Activated CD8-positive, alpha-beta T cell treated with anti-CD3 and anti-CD28 coated beads, Interleukin-2, amount 10 ng/mL, durations not matched to agents 7 days and 5 days (primary cell): ENCODE measurements around the gene XDH. TPM values are rescaled to one million over a fixed set of nuclear protein-coding genes. Genes with fewer than 3 reads are reported as not detected.
A peak's percentile ranks its signal among the peaks of the same experiment; 100 is the strongest.

Experiments
- ATAC-seq: fragments of 150-1000 bp; cut with Tn5 transposase; one replicate; pipeline ENCODE4 v1.10.0; 2021; ENCODE audit warnings: moderate library complexity
- CTCF ChIA-PET: fragments of 350-600 bp; sonication (Branson Sonifier 250); formaldehyde crosslinking; loops from one replicate; lab custom pipeline; 2021; ENCODE audit warnings: antibody characterized with exemption; lab: Charles Lee
- POLR2A ChIA-PET: fragments of 350-600 bp; sonication (Branson Sonifier 250); formaldehyde crosslinking; loops from one replicate; lab custom pipeline; 2021; ENCODE audit warnings: antibody characterized with exemption; lab: Charles Lee
- DNase-seq: peaks from one replicate; pipeline ENCODE4 v3.0.0-alpha.2; 2020
- H3K27ac Mint-ChIP-seq: one replicate; pipeline ENCODE4 v1.8.0; 2021; ENCODE audit warnings: mild to moderate bottlenecking, mixed read lengths
- H3K27me3 Mint-ChIP-seq: one replicate; pipeline ENCODE4 v1.8.0; 2021; ENCODE audit warnings: low read depth, mixed read lengths
- H3K36me3 Mint-ChIP-seq: one replicate; pipeline ENCODE4 v1.8.0; 2021; ENCODE audit warnings: low read depth, mixed read lengths
- H3K4me1 Mint-ChIP-seq: one replicate; pipeline ENCODE4 v1.8.0; 2021; ENCODE audit warnings: low read depth, mixed read lengths
- H3K4me3 Mint-ChIP-seq: one replicate; pipeline ENCODE4 v1.8.0; 2021; ENCODE audit warnings: mild to moderate bottlenecking, mixed read lengths
- H3K9me3 Mint-ChIP-seq: one replicate; pipeline ENCODE4 v1.8.0; 2022; ENCODE audit warnings: mixed read lengths; ENCODE audit not compliant: insufficient read depth
- total RNA-seq, 2 experiments: library from RNA; stranded (reverse); gene quantifications; one replicate each; pipeline ENCODE4 v1.2.3, GENCODE V29; 2021

The XDH gene
- total RNA-seq, 2 experiments from 2014 or later, result not detected

DNA sequence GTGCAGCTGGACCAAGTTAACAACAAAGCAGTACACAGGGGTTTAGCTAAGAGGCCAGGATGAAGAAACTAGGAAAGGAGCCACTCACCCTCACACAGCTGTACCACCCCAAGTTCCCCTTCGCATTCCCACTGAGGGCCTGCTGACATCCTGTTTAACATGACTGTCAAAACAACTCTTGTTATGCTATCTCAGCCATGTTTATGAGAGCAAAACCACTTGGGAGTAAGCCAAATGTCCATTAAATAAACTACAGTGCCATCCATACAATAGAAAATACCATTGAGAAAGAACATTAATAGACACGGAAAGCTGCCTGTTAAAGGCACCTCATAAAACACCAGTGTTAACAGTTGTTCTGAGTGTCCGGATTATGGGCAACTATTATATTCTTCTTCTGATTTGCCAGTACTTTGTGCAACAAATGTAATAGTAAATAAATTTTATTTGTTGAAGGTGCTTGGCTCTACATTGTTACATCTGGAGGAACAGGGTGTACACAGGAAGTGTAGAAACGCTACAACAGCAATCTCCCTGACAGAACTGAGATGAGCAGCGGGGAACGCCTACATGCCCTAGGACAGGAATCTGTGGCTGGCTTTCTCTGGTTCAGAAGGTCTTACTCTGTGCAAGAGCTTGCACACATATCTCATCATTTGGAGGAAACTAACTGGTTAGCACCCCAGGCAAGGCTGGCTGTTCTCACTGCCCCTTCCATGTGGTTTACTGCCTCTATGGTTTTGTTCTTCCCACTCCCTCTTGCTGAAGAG is 95.0 kb downstream of the XDH start:
- ChIA-PET POLR2A (interaction anchor here (1.2 kb wide), 1 partner anchor 1173 kb away, joined by 3 read pairs; the partner anchor contains the start of gene YPEL5), CTCF (interaction anchor here (1.2 to 1.6 kb wide), 3 partner anchors 13 to 1155 kb away, joined by 3 to 4 read pairs (median 3); no protein-coding TSS in a partner anchor)
- H3K4me1 Mint-ChIP-seq, result peaks cover 62% of the 10 kb centered on the region
- peak overlapping the region; percentile 66 for H3K27ac Mint-ChIP-seq
- peak; percentile 40 for DNase-seq
- no peaks in the 10 kb centered on the region for H3K36me3 Mint-ChIP-seq
- ATAC-seq, result peak; percentile 60
- H3K9me3 Mint-ChIP-seq, result no peaks in the 10 kb centered on the region
- no peak overlapping the region for H3K4me3 Mint-ChIP-seq
- no peaks in the 10 kb centered on the region for H3K27me3 Mint-ChIP-seq

DNA sequence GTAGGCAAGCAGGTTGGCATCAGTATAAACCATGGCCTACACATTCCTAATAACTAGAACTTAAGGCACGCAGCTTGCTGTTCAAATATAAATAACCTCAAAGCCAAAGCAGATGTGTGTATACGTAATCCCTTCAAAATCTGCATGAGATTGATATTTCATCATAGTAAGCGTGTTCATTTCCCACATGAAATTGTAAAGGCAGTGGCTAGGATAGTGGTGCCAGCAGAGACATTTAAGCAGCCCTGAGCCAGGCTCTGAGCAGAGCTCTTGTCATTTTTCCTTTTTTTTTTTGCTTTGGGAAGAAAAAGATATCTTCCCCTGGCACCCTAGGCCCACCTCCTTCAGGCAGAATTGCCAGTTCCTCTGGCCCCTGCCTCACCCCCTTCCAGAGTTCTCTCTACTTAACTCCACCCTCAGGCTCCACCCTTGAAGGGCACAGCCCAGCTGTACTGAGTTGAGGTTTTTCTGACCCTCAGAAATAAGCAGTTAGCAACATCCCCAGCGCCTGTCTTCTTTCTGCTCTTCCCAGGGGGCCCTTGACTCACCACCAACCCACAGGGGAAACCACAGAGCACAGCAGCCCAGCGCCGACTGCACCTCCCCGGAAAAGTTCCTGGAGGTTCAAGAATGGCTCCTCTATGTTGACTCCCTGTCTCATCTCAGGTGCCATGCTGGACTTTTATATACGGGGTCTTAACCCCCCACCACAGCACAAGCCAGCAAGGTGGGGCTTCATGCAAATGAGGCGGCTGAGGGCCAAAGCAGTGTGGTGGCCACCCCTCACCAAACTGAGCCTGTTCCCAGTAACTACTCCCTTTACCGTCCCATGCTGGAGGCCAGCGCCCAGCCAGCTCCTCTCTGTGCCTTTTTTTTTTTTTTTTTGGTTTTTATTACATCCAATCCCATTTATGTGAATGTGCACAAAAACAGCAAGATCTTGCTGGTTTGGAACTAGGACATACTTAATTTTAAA is 95.9 kb downstream of the XDH start:
- peaks cover 5% of the 10 kb centered on the region for H3K27me3 Mint-ChIP-seq
- H3K4me1 Mint-ChIP-seq, result peaks cover 53% of the 10 kb centered on the region
- ChIA-PET CTCF (interaction anchor here (1.2 to 1.6 kb wide), 2 partner anchors 14 to 607 kb away, joined by 3 to 4 read pairs; no protein-coding TSS in a partner anchor), POLR2A (interaction anchor here (0.6 kb wide), 1 partner anchor 18 kb away, joined by 3 read pairs; no protein-coding TSS in a partner anchor)
- DNase-seq (peak; percentile 61), ATAC-seq (peak; percentile 73)
- H3K4me3 Mint-ChIP-seq, result peak overlapping the region; percentile 27
- H3K9me3 Mint-ChIP-seq, result no peaks in the 10 kb centered on the region
- peak overlapping the region; percentile 66 for H3K27ac Mint-ChIP-seq
- H3K36me3 Mint-ChIP-seq, result no peaks in the 10 kb centered on the region

GRCh38 chr2:31317396-31317795 is 97.1 kb downstream of the XDH start:
- CTCF ChIA-PET, result interaction anchor here (1.2 kb wide), 1 partner anchor 16 kb away, joined by 4 read pairs; no protein-coding TSS in a partner anchor
- no peak overlapping the region for H3K27ac Mint-ChIP-seq
- ATAC-seq, result no peak

DNA sequence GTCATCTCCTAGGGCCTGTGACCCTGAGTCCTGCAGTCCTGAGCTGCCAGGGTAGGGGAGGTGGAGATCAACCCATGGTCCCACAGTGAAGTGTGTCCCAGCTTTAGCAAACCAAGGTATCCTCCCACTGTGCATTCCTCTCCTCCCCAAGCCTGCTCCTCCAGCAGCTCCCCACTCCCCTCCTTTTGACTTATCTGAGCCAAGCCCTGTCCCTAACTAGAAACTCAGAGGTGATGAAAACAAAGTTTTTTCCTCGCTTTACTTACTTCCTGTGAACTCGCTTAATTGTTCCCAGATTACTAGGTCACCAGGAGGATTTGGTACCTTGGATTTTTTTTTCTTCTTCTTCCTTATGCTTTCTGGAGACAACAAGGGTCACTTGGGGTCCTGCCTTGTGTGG is 99.8 kb downstream of the XDH start:
- ChIA-PET POLR2A (no interaction called here), CTCF (no interaction called here)
- Mint-ChIP-seq H3K4me1 (peaks cover 31% of the 10 kb centered on the region), H3K9me3 (no peaks in the 10 kb centered on the region), H3K27ac (no peak overlapping the region), H3K36me3 (no peaks in the 10 kb centered on the region), H3K27me3 (peaks cover 14% of the 10 kb centered on the region), H3K4me3 (no peak overlapping the region)
- no peak for ATAC-seq
- DNase-seq, result no peak

More at GRCh38 chr2:31317396-31317795, 97.1 kb downstream of the XDH start:
- no peaks in the 10 kb centered on the region for H3K36me3 Mint-ChIP-seq
- no peaks in the 10 kb centered on the region for H3K9me3 Mint-ChIP-seq
- peaks cover 40% of the 10 kb centered on the region for H3K4me1 Mint-ChIP-seq
- peaks cover 5% of the 10 kb centered on the region for H3K27me3 Mint-ChIP-seq
- POLR2A ChIA-PET, result no interaction called here
- DNase-seq, result no peak
- no peak overlapping the region for H3K4me3 Mint-ChIP-seq

GRCh38 chr2:31312898-31313297 is 101.6 kb downstream of the XDH start:
- peaks cover 25% of the 10 kb centered on the region for H3K27me3 Mint-ChIP-seq
- no peak for ATAC-seq
- no peak for DNase-seq
- no peak overlapping the region for H3K27ac Mint-ChIP-seq
- no peak overlapping the region for H3K4me3 Mint-ChIP-seq
- H3K9me3 Mint-ChIP-seq, result no peaks in the 10 kb centered on the region
- no peaks in the 10 kb centered on the region for H3K36me3 Mint-ChIP-seq
- H3K4me1 Mint-ChIP-seq, result peaks cover 12% of the 10 kb centered on the region
- ChIA-PET CTCF (no interaction called here), POLR2A (interaction anchor here (1.0 kb wide), 1 partner anchor 25 kb away, joined by 3 read pairs; no protein-coding TSS in a partner anchor)

- H3K27me3 Mint-ChIP-seq, result peaks cover 28% of the 10 kb centered on the region
- H3K4me1 Mint-ChIP-seq, result no peaks in the 10 kb centered on the region
- no peaks in the 10 kb centered on the region for H3K36me3 Mint-ChIP-seq
- no peak overlapping the region for H3K4me3 Mint-ChIP-seq
- ChIA-PET POLR2A (no interaction called here), CTCF (no interaction called here)
- ATAC-seq (no peak), DNase-seq (no peak)
- H3K9me3 Mint-ChIP-seq, result no peaks in the 10 kb centered on the region
- no peak overlapping the region for H3K27ac Mint-ChIP-seq
Measured at GRCh38 chr2:31304816-31305215, 109.7 kb downstream of the XDH start.

GRCh38 chr2:31302940-31303563 is 111.5 kb downstream of the XDH start:
- no peaks in the 10 kb centered on the region for H3K36me3 Mint-ChIP-seq
- ChIA-PET POLR2A (no interaction called here), CTCF (no interaction called here)

DNA sequence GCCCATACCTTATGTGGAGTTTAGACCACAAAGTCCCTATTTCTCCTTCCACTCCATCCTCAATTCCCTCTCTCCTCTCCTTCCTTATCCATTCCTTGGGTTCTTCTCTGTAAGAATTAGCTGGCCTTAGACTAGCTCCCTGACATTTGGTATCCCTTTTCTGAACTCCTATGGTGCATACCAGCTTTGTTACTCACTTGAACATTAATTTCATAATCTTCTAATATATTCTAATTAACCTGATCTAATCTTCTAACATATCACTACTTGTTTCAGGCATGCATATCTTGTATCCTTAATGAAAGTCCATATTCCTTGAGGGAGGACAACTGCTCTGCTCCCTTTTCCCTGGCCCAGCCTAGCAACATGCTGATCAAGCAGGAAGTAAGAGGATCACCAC is 114.2 kb downstream of the XDH start:
- Mint-ChIP-seq H3K4me1 (no peaks in the 10 kb centered on the region), H3K9me3 (no peaks in the 10 kb centered on the region), H3K4me3 (no peak overlapping the region), H3K36me3 (no peaks in the 10 kb centered on the region), H3K27me3 (peaks cover 7% of the 10 kb centered on the region), H3K27ac (no peak overlapping the region)
- no peak for ATAC-seq
- DNase-seq, result no peak
- ChIA-PET CTCF (interaction anchor here (0.8 to 1.7 kb wide), 2 partner anchors 33 to 588 kb away, joined by 3 to 6 read pairs; no protein-coding TSS in a partner anchor), POLR2A (no interaction called here)

More at GRCh38 chr2:31302940-31303563, 111.5 kb downstream of the XDH start:
- Mint-ChIP-seq H3K27me3 (peaks cover 20% of the 10 kb centered on the region), H3K4me3 (no peak overlapping the region), H3K27ac (no peak overlapping the region), H3K9me3 (no peaks in the 10 kb centered on the region), H3K4me1 (no peaks in the 10 kb centered on the region)
- DNase-seq (no peak), ATAC-seq (no peak)

GRCh38 chr2:31299547-31299946 is 115.0 kb downstream of the XDH start:
- no peak overlapping the region for H3K4me3 Mint-ChIP-seq
- ChIA-PET CTCF (interaction anchor here (0.7 to 0.8 kb wide), 2 partner anchors 34 to 588 kb away, joined by 3 read pairs; no protein-coding TSS in a partner anchor), POLR2A (no interaction called here)
- no peaks in the 10 kb centered on the region for H3K36me3 Mint-ChIP-seq
- peaks cover 6% of the 10 kb centered on the region for H3K27me3 Mint-ChIP-seq
- H3K27ac Mint-ChIP-seq, result no peak overlapping the region
- no peaks in the 10 kb centered on the region for H3K9me3 Mint-ChIP-seq
- no peak for ATAC-seq
- no peak for DNase-seq
- no peaks in the 10 kb centered on the region for H3K4me1 Mint-ChIP-seq

DNA sequence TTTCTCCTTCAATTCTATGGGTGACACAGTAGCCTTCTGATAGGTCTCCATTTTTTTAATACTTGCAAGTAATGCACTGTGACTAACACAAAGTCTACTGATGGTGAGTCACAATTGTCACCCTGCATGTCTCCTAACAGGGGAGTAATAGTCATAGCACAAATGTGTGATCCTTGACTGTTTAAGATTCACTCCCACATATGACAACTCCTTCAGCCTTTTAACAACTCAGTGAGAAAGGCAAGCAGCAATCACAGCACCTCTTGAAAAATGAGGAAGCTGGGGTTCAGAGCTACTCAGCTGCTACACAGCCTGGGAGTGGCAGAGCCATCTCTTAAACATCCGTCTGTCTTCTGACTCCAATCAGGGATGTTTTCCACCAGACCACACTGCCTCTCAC is 116.8 kb downstream of the XDH start:
- ChIA-PET CTCF (no interaction called here), POLR2A (no interaction called here)
- Mint-ChIP-seq H3K27me3 (peaks cover 4% of the 10 kb centered on the region), H3K36me3 (no peaks in the 10 kb centered on the region), H3K9me3 (no peaks in the 10 kb centered on the region), H3K27ac (no peak overlapping the region), H3K4me1 (no peaks in the 10 kb centered on the region), H3K4me3 (no peak overlapping the region)
- DNase-seq, result no peak
- no peak for ATAC-seq

GRCh38 chr2:31296641-31297287 is 117.8 kb downstream of the XDH start:
- Mint-ChIP-seq H3K27ac (no peak overlapping the region), H3K9me3 (no peaks in the 10 kb centered on the region), H3K27me3 (peaks cover 4% of the 10 kb centered on the region), H3K36me3 (no peaks in the 10 kb centered on the region), H3K4me3 (no peak overlapping the region), H3K4me1 (no peaks in the 10 kb centered on the region)
- CTCF ChIA-PET, result no interaction called here
- POLR2A ChIA-PET, result no interaction called here
- ATAC-seq (no peak), DNase-seq (no peak)
